CD4-positive, alpha-beta T cell treated with Interleukin-4 for 1 hour (primary cell): ENCODE results near the gene PPP1R37.
"Not testable (repeated sequence)": the region's sequence is repeated elsewhere in the genome, so short reads cannot be mapped to it uniquely, and the experiment has no call there.

Experiments
- DNase-seq, 2 donors: peaks; one replicate each; pipeline ENCODE4 v3.0.0-alpha.2; 2020 to 2022

PPP1R37 gene

DNA sequence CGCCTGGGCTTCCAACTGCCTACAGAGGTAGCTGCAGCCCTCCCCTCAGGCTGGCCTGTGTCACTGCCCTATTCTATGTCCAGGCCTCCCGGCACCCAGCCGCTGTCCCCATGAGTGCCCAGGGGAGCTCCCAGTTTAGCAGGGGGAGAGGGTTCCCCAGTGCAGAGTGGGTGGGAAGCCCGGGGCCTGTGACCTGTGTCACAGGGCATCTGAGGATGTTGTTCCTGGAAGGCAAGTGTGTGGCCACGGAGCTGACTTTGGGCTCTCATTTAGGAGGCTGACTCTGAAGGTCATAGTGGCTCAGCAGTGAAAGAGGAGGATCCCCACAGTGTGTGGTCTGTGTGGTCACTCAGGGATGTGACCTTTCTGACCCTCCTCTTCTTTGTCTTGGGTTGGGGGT, 25.1 kb downstream of the PPP1R37 start:
- no peak for DNase-seq

DNA sequence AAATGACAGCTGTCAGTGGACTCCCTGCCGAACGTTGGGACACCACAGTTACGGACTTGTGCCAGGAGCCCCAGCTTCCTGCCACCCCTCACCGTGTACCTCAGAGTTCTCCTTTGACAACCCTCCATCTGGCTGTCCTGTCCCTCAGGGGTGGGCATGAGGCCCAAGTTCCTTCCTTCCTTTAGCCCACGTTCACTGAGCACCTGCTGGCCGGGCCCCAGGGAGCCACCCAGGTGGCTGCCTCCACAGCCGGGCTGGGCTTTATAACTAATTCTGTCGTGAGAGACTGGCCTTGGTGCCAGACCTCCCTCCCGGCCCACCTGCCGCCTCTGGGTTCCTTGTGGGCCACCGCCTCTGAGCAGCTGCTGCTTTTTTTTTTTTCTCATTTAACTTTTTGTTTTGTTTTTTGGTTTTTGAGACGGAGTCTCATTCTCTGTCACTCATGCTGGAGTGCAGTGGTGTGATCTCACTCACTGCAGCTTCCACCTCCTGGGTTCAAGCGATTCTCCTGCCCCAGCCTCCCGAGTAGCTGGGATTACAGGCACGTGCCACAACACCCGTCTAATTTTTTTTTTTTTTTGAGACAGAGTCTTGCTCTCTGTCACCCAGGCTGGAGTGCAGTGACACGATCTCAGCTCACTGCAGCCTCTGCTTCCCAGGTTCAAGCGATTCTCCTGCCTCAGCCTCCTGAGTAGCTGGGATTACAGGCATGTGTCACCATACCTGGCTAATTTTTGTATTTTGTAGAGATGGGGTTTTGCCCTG, 25.8 kb downstream of the PPP1R37 start:
- not testable (repeated sequence) for DNase-seq

DNA sequence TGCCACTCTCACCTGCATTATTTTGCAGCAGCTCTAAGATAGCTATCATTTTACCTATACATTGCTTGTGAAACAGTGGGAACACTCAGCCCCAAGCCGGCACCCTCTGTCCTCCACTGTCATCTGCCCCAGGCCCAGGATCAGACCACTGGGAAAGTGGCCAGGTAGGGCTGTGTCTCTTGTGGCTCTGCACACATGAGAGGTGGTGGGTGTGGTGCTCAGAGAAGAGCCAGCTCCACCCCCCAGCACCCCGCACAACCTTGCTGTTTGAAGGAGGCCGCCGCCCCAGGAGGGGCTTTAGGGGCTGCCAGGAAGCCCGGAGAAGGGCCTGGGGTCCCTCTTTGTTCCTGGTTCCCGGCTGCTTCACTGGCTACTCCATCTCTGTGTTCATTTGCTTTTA, 26.6 kb downstream of the PPP1R37 start:
- DNase-seq = no peak

DNA sequence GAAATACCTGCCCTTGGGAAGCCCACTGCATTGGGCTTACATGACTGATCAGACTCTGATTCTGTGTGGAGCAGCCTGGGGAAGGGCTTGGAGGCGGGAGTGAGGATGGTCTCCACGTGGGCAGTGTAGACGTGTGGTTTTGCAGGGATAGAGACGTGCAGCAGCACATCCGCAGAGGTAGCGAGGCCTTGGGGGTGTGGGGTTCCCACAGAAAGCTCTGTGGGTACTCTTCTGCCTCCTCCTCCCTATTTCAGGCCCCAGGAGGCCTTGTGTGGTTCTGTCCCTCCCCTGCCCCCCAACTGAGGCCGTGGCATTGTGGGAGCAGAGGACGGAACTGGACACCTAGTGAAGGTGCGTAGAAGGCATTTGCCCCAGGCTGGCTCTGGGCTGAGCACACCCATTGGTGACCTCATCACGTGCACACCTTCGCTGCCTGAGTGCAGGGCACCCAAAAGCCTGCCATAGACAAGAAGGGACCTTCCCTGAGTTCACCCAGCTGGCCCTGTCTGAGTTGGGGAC, 28.9 kb downstream of the PPP1R37 start:
- DNase-seq = no peak

DNA sequence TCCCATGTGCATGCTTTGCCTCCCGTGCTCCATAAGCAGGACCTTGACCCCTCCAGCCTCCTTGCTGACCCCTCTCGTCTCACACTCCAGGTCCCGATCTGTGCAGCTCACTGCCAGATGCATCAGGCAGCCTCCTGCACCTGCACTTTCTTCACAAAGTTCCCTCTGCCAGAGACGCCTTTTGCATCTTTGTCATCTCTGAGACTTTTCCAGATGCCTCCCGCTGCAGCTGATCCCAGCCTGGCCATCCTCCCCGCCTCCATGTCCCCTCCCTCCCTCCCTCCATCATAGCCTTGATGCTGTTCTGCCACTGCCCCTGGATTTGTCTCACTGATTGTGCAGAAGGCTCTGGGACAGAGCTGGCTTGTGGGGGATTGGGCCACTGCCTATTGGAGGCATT, 29.9 kb downstream of the PPP1R37 start:
- no peak for DNase-seq

DNA sequence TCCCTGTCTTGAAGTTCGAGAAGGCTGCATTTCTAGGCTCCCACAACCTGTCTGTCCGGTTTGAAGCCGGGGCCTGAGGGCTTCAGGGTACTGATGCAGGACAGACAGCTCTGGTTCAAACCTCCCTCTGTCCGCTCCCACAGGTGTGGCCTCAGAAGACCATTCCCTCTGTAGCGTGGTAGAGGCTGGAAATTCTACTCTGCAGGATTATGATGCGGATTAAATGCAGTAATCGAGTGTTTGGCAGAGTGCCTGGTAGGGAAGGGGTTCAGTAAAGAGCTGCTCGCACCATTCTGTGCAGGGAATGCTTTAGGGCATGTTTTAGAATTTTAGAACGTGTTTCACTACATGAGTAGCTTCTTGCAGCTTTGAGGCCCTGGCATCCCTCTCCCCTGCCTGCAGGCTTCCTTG, 30.5 kb downstream of the PPP1R37 start:
- DNase-seq = no peak

DNA sequence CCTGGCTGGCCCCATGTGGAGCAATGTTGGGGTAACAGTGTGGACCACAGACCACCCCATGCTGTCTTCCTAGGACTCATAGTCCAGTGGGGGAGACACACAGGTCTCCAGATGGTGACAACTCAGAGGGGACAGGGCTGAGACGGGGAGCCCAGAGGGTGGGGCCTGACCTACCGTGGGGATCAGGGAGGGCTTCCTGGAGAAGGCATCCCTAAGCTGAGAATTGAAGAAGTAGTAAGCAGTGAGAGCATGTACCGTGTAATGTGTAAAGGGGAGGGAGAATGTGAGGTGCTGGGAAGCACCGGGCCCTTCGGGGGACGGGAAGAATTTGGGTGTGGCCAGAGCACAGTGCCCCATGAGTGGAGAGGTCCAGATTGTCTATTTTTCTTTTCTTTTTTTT, 31.0 kb downstream of the PPP1R37 start:
- no peak for DNase-seq

DNA sequence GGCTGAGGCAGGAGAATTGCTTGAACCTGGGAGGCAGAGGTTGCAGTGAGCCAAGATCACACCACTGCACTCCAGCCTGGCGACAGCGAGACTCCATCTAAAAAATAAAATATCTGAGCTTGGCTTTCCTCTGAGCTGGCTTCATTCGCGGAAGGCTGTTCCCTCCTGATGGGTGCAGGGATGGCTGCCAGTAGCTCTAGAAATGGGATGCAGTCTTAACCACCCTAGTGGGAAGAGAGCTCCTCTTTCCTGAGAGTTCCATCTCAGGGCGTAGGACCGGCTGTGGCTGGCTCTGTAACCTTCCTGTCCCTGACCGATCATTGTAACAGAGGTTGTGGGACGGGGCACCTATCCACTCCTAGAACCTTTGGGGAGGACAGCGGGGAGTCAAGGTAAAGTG, 32.4 kb downstream of the PPP1R37 start:
- DNase-seq = no peak

DNA sequence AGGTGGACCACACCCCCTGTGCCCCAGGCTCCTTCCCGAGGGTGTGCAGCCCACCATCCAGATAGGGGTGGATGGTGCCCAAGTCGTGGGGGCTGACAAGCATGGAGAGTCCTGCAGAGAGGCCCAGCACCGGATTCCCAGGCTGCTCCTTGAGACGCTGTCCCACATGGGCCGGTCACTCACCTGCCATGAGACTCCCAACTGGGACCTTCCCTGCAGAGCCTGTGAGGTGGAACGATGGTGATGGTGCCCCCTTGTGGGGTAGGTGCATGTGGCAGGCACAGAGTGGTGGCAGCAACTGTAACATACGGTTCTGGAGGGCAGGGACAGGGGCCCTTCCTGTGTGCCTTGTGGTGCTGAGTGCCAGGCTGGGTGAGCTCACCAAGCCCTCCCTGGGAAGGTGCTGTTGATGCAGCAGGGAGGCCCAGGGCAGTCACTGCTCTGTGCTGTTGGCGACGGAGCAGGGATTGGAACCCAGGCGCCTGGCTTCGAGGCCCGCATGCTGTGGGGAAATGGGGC, 33.1 kb downstream of the PPP1R37 start:
- peak; percentile 65 to 70 for DNase-seq

DNA sequence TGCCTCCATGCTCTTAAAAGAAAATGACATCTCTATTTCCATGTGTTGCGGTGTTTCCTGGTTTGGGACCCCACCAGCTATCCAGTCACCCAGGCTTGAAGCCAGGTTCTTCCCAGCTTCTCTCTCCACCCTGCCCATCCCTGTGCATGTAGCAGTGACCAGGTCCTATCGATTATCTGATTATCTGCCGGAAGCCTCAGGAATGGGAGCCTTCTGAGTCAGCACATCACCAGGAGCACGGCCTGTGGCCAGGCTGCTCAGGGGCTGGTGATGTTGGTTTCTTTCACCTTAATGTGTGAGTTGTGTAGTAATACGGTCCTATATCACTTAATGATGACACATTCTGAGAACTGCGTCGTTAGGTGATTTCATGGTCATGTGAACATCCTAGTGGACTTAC, 33.7 kb downstream of the PPP1R37 start:
- DNase-seq = no peak

DNA sequence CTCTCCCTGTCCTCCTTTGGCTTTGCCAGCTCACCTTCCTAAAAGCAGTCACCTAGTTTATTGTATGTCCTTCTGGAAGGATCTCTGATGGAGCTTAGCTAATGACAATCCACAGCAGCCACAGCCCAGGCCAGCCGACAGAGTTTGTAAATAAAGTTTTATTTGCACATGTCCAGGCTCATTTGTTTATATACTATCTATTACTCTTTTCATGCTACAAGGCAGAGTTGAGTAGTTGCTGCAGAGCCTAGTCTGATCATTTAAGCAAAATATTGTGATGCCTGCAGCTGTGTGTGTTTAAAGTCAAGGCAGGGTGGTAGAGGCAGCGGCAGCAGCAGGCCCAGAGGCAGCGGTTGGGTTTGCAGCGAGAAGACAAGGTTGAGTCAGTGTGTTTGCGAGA, 35.2 kb downstream of the PPP1R37 start:
- DNase-seq = no peak

DNA sequence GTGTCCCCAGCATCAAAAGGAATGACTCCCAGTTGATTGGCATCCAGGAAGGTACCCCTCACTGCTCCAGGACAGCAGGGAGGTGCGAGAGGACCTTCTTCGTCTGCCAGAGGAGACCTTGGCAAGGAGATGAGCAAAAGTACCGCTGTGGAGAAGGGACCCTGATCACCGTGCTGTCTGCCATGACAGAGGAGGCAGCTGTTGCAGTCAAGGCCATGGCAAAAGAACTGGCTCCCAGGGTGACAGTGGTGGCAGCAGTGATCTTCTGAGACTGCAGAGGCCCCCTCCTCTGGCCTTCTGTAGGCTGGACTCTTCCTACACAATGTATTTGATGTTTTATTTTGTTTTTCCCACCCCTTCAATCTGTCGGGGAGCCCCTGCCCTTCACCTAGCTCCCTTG, 35.8 kb downstream of the PPP1R37 start:
- no peak for DNase-seq

DNA sequence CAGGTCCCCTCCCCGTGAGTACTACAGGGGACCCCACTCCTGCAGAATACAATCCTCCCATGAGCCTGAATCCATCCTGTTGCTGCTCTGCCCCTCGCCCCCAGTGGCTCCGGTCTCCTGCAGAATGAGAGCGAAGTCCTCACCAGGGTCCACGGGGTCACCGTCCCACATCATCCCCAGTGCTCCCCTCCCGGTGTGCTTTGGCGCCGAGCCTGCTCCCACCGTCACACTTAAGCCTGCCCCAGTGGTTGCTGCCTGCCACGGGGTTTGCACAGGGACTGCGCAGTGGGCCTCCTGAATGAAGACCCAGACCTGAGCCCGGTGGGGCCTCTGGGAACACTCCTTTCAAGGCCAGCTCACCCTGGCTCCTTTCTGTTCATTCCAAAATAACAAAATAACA, 37.3 kb downstream of the PPP1R37 start:
- no peak for DNase-seq

DNA sequence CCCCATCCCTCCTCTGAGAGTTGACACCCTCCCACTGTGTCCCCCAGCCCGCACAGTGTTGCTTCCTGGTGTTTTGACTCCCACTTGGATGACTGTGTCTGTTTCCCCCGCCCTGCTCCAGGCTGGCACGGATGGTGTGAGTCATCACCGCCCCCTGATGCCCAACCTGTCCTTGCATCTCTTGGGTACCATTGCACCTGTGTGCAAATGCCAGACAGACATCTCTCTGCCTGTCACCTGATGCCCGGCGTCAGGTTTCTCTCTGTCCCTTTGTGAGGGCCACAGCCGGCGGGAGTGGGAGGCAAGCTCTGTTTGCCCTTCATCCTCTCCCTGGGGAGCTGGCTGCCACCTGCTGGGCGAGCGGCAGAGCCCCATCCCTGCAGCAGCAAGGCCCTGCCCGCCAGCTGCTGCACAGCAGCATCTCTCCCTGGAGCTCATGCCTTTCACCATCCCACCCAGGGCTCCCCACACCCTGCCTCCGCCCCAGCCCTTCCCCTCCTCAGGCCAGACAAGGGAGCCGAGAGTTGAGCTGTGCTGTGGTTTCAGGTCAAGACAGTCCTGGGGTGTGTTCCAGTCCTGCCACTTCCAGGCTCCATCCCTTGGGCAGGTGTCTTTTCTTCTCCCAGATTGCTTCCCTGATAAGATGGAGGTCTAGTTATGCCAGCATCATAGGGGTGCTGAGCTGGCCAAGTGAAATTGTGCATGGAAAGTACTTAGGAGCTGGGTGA, 38.1 kb downstream of the PPP1R37 start:
- no peak for DNase-seq

DNA sequence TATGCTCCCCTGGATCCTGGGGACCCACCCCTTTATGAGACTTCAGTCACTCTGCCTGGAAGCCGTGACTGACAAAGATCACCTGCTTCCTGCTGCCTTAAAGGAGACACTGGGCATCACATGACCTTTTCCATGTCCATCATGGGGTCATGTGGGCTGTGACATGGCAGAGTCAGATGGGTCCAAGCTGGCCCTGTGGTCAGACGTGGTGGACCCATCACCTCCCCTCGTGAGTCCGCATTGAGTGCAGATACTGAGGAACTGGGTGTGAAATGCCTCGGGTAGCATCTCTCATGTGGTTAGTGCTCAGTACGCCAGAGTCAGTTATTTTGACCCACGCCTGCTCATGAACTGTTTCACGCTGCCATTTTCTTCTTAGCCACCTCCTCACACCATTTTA, 40.7 kb downstream of the PPP1R37 start:
- no peak for DNase-seq

DNA sequence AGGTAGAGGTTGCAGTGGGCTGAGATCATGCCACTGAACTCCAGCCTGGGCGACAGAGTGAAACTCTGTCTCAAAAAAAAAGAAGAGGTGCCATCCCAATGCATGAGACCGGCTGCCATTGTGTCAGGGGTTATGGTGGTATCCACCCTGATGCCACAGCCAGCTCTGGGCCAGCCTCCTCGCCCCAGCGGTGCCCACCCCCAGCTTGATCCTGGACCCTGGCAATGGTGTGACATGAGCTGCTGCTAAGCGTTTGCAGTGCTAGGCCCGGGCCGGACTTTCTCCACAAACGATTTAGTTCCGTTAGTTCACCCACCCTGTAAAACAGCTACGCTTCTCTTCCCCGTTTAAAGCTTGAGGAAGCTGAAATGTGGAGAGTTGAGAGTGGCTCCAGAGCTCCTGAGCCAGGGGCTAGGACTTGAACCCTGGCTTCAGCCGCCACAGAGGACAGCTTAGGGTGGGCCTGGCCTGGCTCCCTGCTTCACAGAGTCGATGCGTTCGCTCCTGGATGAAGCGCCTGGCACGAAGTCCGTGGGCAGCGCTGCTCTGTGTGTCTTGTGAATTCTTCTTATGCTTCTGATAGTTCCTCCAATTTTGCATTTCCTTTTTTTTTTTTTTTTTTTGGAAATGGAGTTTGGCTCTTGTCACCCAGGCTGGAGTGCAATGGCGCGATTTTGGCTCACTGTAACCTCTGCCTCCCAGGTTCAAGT, 42.4 kb downstream of the PPP1R37 start:
- DNase-seq = no peak

DNA sequence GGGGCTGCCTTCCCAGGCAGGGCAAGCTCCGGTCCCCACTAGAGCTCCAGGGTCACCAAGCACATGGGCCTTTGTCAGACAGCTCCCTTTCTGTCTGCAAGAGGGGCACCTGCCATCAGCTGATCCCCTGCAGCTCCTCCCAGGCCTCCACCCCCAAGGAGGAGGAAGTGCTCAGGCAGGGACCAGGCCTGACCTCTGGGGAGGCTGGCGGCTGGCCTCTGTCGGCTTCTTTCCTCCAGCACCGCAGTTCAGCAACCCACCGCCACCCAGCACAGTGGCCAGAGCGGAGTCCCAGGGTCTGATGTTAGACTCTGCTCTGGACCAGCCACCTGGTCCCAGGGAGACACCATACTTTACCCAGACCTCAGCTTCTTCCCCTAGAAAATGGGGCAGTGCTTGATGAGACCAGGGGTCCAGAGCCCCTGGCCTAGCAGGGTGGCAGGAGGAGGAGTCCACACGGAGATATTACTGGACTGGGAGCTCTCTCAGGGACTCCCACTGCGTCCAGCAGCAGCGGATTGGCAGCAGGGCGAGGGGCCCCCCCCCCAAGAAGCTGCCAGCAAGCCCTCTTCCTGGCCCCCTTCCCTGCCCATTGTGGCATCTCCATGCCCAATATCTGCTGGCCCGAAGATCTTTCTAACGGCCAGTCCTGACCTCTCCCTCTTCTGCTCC, 43.7 kb downstream of the PPP1R37 start:
- no peak for DNase-seq

DNA sequence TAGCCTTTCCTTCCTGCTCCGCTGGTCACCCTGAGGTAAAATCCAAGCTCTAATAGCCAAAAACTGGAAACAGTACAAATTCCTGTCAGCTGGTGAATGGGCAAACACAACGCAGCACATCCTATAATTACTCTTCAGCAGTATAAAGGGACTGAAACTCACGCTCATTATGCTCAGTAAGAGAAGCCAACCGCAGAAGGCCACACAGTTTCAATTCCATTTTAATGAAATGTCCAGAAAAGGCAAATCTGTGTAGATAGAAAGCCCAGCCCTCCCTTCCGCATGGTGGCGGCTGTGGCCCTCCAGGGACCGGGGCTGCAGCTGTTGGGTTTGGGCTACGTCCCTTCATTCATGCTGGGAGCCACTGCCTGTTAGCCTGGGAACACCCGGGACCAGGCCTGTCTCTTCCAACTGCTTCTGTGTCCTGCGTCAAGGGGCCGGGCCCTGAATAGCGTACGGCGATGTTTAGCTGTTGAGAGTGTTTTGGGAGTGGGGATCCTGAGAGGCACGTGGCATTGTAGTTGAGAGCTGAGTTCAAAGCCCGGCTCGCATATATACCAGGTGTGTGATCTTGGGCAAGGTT, 44.3 kb downstream of the PPP1R37 start:
- no peak for DNase-seq

DNA sequence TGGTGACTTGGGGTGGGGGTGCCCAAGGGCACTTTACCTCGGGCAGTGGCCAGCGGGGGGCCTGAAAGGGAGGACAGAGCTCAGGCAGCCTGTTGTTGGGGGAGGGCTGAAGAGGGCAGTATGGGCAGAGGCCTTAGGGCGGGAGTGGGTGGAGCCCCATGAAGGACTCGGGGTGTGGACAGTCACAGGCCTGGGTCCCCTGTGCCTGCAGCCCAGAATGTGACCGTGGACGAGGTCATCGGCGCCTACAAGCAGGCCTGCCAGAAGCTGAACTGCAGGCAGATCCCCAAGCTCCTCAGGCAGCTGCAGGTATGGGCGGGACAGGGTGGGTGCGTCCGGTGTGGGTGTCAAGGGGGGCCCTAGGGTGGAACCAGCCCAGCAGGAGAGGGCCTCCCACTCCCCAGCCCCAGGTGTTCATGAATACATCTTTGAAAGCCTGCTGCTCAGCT, 45.3 kb downstream of the PPP1R37 start:
- DNase-seq = no peak

DNA sequence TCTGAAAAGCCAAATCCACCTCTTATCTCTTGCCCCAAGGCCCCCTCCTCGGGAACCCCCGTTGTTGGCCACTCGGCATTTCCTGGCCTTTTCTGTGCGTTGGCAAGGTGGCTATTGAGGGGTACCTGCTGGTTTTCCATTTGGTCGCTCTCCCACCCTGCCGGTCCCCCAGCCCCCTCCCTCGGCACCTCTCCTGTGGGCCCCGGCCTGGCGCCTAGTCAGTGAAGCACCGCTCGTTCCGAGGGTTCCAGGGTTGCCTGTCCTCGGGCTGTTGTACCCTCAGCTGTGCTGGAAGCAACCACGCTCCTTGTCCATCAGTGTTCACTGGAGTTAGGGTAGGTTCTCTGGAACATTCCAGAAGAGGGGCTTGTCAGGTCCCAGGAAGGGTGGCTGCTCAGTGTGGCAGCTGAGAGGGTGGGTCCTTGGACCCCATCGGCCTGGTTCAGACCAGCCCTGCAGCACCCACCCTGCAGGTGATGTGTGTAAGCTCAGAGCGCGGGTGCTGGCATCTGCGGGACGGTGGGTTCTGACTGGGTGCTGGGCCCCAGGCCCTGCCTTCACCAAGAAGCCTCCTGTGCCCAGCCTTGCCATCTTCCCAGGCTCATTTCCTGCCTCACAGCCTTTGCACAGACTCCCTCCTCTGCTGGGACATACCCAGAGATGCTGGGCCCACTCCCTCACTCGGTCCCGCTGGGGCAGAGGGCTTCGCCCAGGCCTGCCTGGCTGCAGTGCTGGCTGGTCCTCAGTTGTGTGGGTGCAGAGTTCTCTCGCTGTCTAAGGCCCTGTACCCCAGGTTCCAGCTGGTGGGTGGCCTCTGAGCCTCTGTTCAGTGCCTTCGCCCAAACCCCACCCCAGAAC, 46.5 kb downstream of the PPP1R37 start:
- DNase-seq = no peak

DNA sequence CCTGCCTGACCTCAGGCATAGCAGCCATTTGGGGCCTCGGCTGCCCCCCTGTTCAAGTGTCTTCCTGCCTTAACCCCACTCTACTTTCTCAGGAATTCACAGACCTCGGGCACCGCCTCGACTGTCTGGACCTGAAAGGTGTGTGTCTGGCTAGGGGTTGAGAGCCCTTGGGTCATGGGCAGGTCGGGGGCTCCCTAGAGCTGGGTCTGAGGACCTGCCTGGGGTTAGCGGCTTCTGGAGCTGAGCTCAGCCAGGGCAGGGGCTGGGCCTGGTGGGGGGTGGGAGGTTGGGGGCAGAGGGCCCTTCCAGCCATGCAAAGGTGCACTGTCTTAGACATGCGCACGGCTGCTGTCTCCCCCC, 47.1 kb downstream of the PPP1R37 start:
- DNase-seq = no peak

DNA sequence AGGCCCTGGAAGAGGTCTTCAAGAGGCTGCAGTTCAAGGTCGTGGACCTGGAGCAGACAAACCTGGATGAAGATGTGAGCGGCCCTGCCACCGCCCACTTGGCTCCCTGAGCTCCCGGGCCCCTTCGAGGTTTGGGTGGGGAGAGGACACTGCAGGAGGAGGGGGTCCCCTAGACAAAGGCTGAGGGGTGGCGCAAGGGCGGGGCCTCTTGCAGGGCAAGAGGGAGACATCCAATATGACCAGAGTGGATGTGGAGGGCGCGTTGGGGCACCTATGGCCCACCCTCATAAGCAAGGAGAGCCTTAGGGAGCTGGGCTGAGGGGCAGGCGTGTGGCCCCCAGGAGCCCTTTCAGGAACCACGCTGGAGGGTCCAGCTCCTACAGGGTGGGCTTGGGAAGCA, 47.6 kb downstream of the PPP1R37 start:
- no peak for DNase-seq
